Brain microvascular endothelial cell (primary cell): ENCODE data around the gene FOXK2.

Experiments
- DNase-seq: peaks from one replicate; pipeline ENCODE4 v3.0.0-alpha.2; 2020
- H3K27ac ChIP-seq: fragments of 250-450 bp; sonication (Bioruptor Pico); 2 replicates; pipeline ENCODE4 v1.5.1; 2020; ENCODE audit warnings: mild to moderate bottlenecking, moderate library complexity
- H3K27me3 ChIP-seq: fragments of 250-450 bp; sonication (Bioruptor Pico); replicated peaks from 2 replicates; pipeline ENCODE4 v1.5.1; 2020; ENCODE audit warnings: mild to moderate bottlenecking
- H3K36me3 ChIP-seq: fragments of 250-450 bp; sonication (Bioruptor Pico); replicated peaks from 2 replicates; pipeline ENCODE4 v1.5.1; 2020; ENCODE audit warnings: mild to moderate bottlenecking
- H3K4me3 ChIP-seq: 2 replicates; pipeline ENCODE4 v1.5.1; 2011; ENCODE audit warnings: low read depth, mild to moderate bottlenecking, control low read depth, low read length, moderate library complexity
- in situ Hi-C: cut with HindIII; loops from 2 replicates; pipeline ENCODE4 v1.10.0; 2017; ENCODE audit warnings: low sequenced_read_pairs, low pct_ligation_motif_present
- TF ChIP-seq, protein P1 (sequence below): IDR thresholded peaks from 2 replicates; pipeline ENCODE4 v1.5.1; 2011; ENCODE audit warnings: low read depth, mild to moderate bottlenecking, moderate library complexity, low read length, control low read depth, inconsistent platforms; ENCODE audit errors: missing control alignments

Gene FOXK2

DNA sequence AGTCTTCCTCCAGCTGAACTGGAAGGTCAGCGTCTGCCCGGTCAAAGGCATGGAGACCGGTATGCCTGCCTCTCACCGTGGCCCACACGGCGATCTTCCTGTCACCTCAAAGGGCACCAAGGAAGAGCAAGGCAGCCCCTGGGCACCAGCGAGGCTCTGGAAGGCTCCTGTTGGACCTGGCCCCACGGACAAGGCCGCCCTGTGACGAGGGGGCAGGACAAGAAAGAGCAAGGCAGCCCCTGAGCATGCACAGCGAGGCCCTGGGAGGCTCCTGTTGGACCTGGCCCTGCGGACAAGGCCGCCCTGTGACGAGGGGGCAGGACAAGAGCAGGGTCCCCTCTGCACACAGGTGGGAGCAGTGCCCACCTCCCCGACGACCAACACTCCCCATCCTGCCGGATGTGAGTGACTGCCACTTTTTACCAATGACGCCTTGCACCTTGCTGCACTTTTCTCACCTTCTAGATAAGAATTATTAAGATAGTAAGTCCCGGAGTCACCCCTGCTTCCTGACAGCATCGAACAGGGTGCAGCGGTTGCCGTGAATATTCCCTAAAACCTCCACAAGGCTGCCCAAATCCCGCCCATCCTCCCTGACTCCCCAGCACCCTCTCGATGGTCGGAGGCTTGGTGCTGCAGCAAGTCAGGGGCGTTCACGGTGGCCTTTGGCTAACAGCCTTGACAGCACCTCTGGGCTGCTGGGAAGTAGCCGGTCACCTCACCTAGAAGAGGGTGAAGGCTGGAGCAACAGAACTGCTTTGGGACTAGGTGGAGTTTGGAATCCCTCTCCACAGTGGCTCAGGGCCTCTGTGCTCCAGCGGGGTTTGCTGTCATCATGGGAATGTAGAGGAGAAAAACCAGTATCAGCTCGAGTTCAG, 134.4 kb downstream of the FOXK2 start:
- Histone ChIP-seq H3K36me3 (no peaks in the 10 kb centered on the region), H3K27ac (no peak overlapping the region), H3K27me3 (no peaks in the 10 kb centered on the region), H3K4me3 (no peak overlapping the region)
- TF ChIP-seq, protein P1, sequence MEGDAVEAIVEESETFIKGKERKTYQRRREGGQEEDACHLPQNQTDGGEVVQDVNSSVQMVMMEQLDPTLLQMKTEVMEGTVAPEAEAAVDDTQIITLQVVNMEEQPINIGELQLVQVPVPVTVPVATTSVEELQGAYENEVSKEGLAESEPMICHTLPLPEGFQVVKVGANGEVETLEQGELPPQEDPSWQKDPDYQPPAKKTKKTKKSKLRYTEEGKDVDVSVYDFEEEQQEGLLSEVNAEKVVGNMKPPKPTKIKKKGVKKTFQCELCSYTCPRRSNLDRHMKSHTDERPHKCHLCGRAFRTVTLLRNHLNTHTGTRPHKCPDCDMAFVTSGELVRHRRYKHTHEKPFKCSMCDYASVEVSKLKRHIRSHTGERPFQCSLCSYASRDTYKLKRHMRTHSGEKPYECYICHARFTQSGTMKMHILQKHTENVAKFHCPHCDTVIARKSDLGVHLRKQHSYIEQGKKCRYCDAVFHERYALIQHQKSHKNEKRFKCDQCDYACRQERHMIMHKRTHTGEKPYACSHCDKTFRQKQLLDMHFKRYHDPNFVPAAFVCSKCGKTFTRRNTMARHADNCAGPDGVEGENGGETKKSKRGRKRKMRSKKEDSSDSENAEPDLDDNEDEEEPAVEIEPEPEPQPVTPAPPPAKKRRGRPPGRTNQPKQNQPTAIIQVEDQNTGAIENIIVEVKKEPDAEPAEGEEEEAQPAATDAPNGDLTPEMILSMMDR, result no peak
- DNase-seq, result no peak
- in situ Hi-C loops, result no loop called here
